Measurements from ENCODE around the gene MAGI2.
A peak's percentile ranks its signal among the peaks of the same experiment; 100 is the strongest.

Gene MAGI2

GRCh38 chr7:78063758-78064157 is 1389.7 kb downstream of the MAGI2 start:
- no peak for DNase-seq (ENCODE audit: low read depth, low spot score)

GRCh38 chr7:78062214-78062613 is 1391.3 kb downstream of the MAGI2 start:
- DNase-seq (ENCODE audit: low read depth, low spot score): no peak
- H3K27ac ChIP-seq: no peak overlapping the region

More at GRCh38 chr7:78063758-78064157, 1389.7 kb downstream of the MAGI2 start:
- H3K27ac ChIP-seq: no peak overlapping the region

- no peak overlapping the region for H3K27ac ChIP-seq
- DNase-seq (ENCODE audit: low read depth, low spot score): no peak
These were observed 1395.9 kb downstream of the MAGI2 start for GRCh38 chr7:78057571-78057970.

- no peak overlapping the region for H3K27ac ChIP-seq
- no peak for DNase-seq (ENCODE audit: low read depth, low spot score)
These were observed 1397.9 kb downstream of the MAGI2 start for GRCh38 chr7:78055599-78055998.

GRCh38 chr7:78055001-78055573 is 1398.4 kb downstream of the MAGI2 start:
- DNase-seq (ENCODE audit: low read depth, low spot score): no peak
- H3K27ac ChIP-seq: no peak overlapping the region

GRCh38 chr7:78052112-78052511 is 1401.4 kb downstream of the MAGI2 start:
- DNase-seq (ENCODE audit: low read depth, low spot score): no peak
- H3K27ac ChIP-seq: no peak overlapping the region

- no peak overlapping the region for H3K27ac ChIP-seq
- no peak for DNase-seq (ENCODE audit: low read depth, low spot score)
These were observed 1405.7 kb downstream of the MAGI2 start for GRCh38 chr7:78047800-78048199.

GRCh38 chr7:78043159-78043558 is 1410.3 kb downstream of the MAGI2 start:
- no peak overlapping the region for H3K27ac ChIP-seq
- no peak for DNase-seq (ENCODE audit: low read depth, low spot score)

- no peak for DNase-seq (ENCODE audit: low read depth, low spot score)
- H3K27ac ChIP-seq: no peak overlapping the region
These were observed 1412.0 kb downstream of the MAGI2 start for GRCh38 chr7:78041423-78041822.

- H3K27ac ChIP-seq: no peak overlapping the region
- no peak for DNase-seq (ENCODE audit: low read depth, low spot score)
These were observed 1413.4 kb downstream of the MAGI2 start for GRCh38 chr7:78039790-78040776.

- no peak for DNase-seq (ENCODE audit: low read depth, low spot score)
These were observed 1414.9 kb downstream of the MAGI2 start for GRCh38 chr7:78038465-78039080.

GRCh38 chr7:78037603-78038002 is 1415.9 kb downstream of the MAGI2 start:
- H3K27ac ChIP-seq: no peak overlapping the region
- no peak for DNase-seq (ENCODE audit: low read depth, low spot score)

More at GRCh38 chr7:78038465-78039080, 1414.9 kb downstream of the MAGI2 start:
- no peak overlapping the region for H3K27ac ChIP-seq

GRCh38 chr7:78033410-78033809 is 1420.1 kb downstream of the MAGI2 start:
- no peak for DNase-seq (ENCODE audit: low read depth, low spot score)
- H3K27ac ChIP-seq: no peak overlapping the region

- no peak for DNase-seq (ENCODE audit: low read depth, low spot score)
- H3K27ac ChIP-seq: no peak overlapping the region
These were observed 1427.0 kb downstream of the MAGI2 start for GRCh38 chr7:78026492-78026891.

- DNase-seq (ENCODE audit: low read depth, low spot score): no peak
- no peak overlapping the region for H3K27ac ChIP-seq
These were observed 1428.9 kb downstream of the MAGI2 start for GRCh38 chr7:78024591-78024990.

GRCh38 chr7:78023191-78023590 is 1430.3 kb downstream of the MAGI2 start:
- no peak for DNase-seq (ENCODE audit: low read depth, low spot score)
- H3K27ac ChIP-seq: no peak overlapping the region

- no peak for DNase-seq (ENCODE audit: low read depth, low spot score)
- H3K27ac ChIP-seq: no peak overlapping the region
These were observed 1431.3 kb downstream of the MAGI2 start for GRCh38 chr7:78022165-78022564.

- H3K27ac ChIP-seq: no peak overlapping the region
- DNase-seq (ENCODE audit: low read depth, low spot score): no peak
These were observed 1432.6 kb downstream of the MAGI2 start for GRCh38 chr7:78020874-78021249.

- no peak for DNase-seq (ENCODE audit: low read depth, low spot score)
- H3K27ac ChIP-seq: peak overlapping the region; percentile 63
These were observed 1433.2 kb downstream of the MAGI2 start for GRCh38 chr7:78020136-78020873.

- DNase-seq (ENCODE audit: low read depth, low spot score): no peak
- H3K27ac ChIP-seq: peak overlapping the region; percentile 63
These were observed 1433.9 kb downstream of the MAGI2 start for GRCh38 chr7:78019447-78020135.

Data from epithelial cell of prostate (primary cell).